Tibial nerve (tissue), 4 donors: ENCODE measurements around the gene PRPF40A. TPM values are rescaled to one million over a fixed set of nuclear protein-coding genes. Genes with fewer than 3 reads are reported as not detected.
A peak's percentile ranks its signal among the peaks of the same experiment; 100 is the strongest.

Experiments
- DNase-seq, 2 donors: peaks; one replicate each; pipeline ENCODE4 v3.0.0-alpha.2; 2019; ENCODE audit warnings: low spot score in 2 of 2
- H3K27ac ChIP-seq, 4 donors: fragments of 200-600 bp; sonication (generic) in 3 of 4; one replicate each; pipeline ENCODE4 v1.5.1; 2017 to 2019; ENCODE audit warnings: mild to moderate bottlenecking in 1 of 4
- H3K27me3 ChIP-seq, 2 donors: fragments of 200-600 bp; sonication (generic) in 1 of 2; one replicate each; pipeline versions ENCODE4 v1.5.1 to v1.6.0; 2017 to 2019
- H3K36me3 ChIP-seq, 3 donors: fragments of 200-600 bp; sonication (generic); one replicate each; pipeline ENCODE4 v1.5.1; 2018 to 2019
- H3K4me1 ChIP-seq, 4 donors: fragments of 200-600 bp; sonication (generic) in 3 of 4; one replicate each; pipeline ENCODE4 v1.5.1; 2017 to 2019
- H3K4me3 ChIP-seq, 4 donors: fragments of 200-600 bp; sonication (generic) in 3 of 4; one replicate each; pipeline ENCODE4 v1.5.1; 2017 to 2019; ENCODE audit warnings: mild to moderate bottlenecking in 1 of 4, moderate library complexity in 1 of 4
- H3K9me3 ChIP-seq, 4 donors: fragments of 200-600 bp; sonication (generic) in 3 of 4; one replicate each; pipeline ENCODE4 v1.5.1; 2017 to 2019
- CTCF ChIP-seq, 5 experiments: fragments of 200-600 bp in 3 of 5; fragments of 450-650 bp in 2 of 5; sonication (generic) in 3 of 5; IDR thresholded peaks; one replicate each; pipeline ENCODE4 v1.5.1; 2016 to 2019; ENCODE audit warnings: antibody characterized with exemption in 5 of 5, mild to moderate bottlenecking in 3 of 5, moderate library complexity in 2 of 5
- EP300 ChIP-seq, 2 donors: sonication (generic); formaldehyde crosslinking; IDR thresholded peaks; one replicate each; pipeline ENCODE4 v1.6.1; 2017; ENCODE audit warnings: antibody characterized with exemption in 2 of 2, mild to moderate bottlenecking in 1 of 2
- POLR2A ChIP-seq, 2 donors: fragments of 450-650 bp; IDR thresholded peaks; one replicate each; pipeline ENCODE4 v1.6.1; 2017; ENCODE audit warnings: antibody characterized with exemption in 2 of 2, mild to moderate bottlenecking in 2 of 2, moderate library complexity in 2 of 2
- WGBS, 2 donors: methylation state at CpG; one replicate each; pipeline ENCODE4 v1.1.5; 2018; 5-methylcytosine and 5-hydroxymethylcytosine counted together
- total RNA-seq, 4 donors: library from RNA; depleted of rRNA; stranded (reverse); fragments of >200 nt; gene quantifications; one replicate each; pipeline ENCODE4 v1.1.0, GENCODE V29; 2016

The PRPF40A gene
- total RNA-seq, 4 donors from 2014 or later = 66.4 to 97.7 (median 77.6) TPM

- no peak for TF ChIP-seq EP300 (IDR thresholded peaks at IDR 0.05)
- no peak for TF ChIP-seq POLR2A (IDR thresholded peaks at IDR 0.05)
- TF ChIP-seq CTCF (IDR thresholded peaks at IDR 0.05) = no peak
- peaks cover 0 to 69% (median 19%) of the 10 kb centered on the region in 4 donors for H3K4me1 ChIP-seq
- H3K4me3 ChIP-seq = peak overlapping the region; percentile 81 to 91 (median 88)
- H3K27me3 ChIP-seq = no peaks in the 10 kb centered on the region
- peak overlapping the region; percentile 88 to 99 (median 94) for H3K27ac ChIP-seq
- H3K36me3 ChIP-seq = peaks cover 0 to 22% (median 7%) of the 10 kb centered on the region in 3 donors
- H3K9me3 ChIP-seq = no peaks in the 10 kb centered on the region
- DNase-seq = no peak
- WGBS, 2 donors = 0 to 1% methylated on average over 13 of the region's 13 CpGs
These were observed 445 bp downstream of the PRPF40A start for GRCh38 chr2:152716805-152717227.

GRCh38 chr2:152715854-152716428, 1.3 kb downstream of the PRPF40A start:
- TF ChIP-seq POLR2A (IDR thresholded peaks at IDR 0.05) (no peak), EP300 (IDR thresholded peaks at IDR 0.05) (no peak), CTCF (IDR thresholded peaks at IDR 0.05) (peak in 1 of 5 experiments; percentile 13)

GRCh38 chr2:152715112-152715511, 2.1 kb downstream of the PRPF40A start:
- Histone ChIP-seq H3K4me1 (peaks cover 0 to 57% (median 15%) of the 10 kb centered on the region in 4 donors), H3K27ac (no peak overlapping the region), H3K4me3 (no peak overlapping the region), H3K27me3 (no peaks in the 10 kb centered on the region), H3K9me3 (no peaks in the 10 kb centered on the region), H3K36me3 (peaks cover 0 to 34% (median 7%) of the 10 kb centered on the region in 3 donors)
- 65 to 66% methylated on average over 1 of the region's 1 CpG for WGBS, 2 donors
- no peak for DNase-seq
- TF ChIP-seq CTCF (IDR thresholded peaks at IDR 0.05) (no peak), POLR2A (IDR thresholded peaks at IDR 0.05) (no peak), EP300 (IDR thresholded peaks at IDR 0.05) (no peak)

More at GRCh38 chr2:152715854-152716428, 1.3 kb downstream of the PRPF40A start:
- H3K4me3 ChIP-seq = peak overlapping the region in 3 of 4 donors; percentile 81 to 89 (median 88)
- no peak for DNase-seq
- H3K4me1 ChIP-seq = peaks cover 0 to 61% (median 19%) of the 10 kb centered on the region in 4 donors
- H3K9me3 ChIP-seq = no peaks in the 10 kb centered on the region
- H3K27me3 ChIP-seq = no peaks in the 10 kb centered on the region
- H3K36me3 ChIP-seq = peaks cover 0 to 28% (median 7%) of the 10 kb centered on the region in 3 donors
- no peak overlapping the region for H3K27ac ChIP-seq
- 24 to 30% methylated on average over 8 of the region's 8 CpGs for WGBS, 2 donors

GRCh38 chr2:152710713-152711112, 6.5 kb downstream of the PRPF40A start:
- WGBS, 2 donors = 58 to 78% methylated on average over 2 of the region's 2 CpGs
- TF ChIP-seq CTCF (IDR thresholded peaks at IDR 0.05) (no peak), POLR2A (IDR thresholded peaks at IDR 0.05) (no peak), EP300 (IDR thresholded peaks at IDR 0.05) (no peak)
- peaks cover 0 to 49% (median 3%) of the 10 kb centered on the region in 4 donors for H3K4me1 ChIP-seq
- no peak overlapping the region for H3K27ac ChIP-seq
- no peak overlapping the region for H3K4me3 ChIP-seq
- H3K9me3 ChIP-seq = no peaks in the 10 kb centered on the region
- no peaks in the 10 kb centered on the region for H3K27me3 ChIP-seq
- H3K36me3 ChIP-seq = peaks cover 0 to 41% (median 7%) of the 10 kb centered on the region in 3 donors
- DNase-seq = no peak

GRCh38 chr2:152708742-152709141, 8.5 kb downstream of the PRPF40A start:
- no peaks in the 10 kb centered on the region for H3K27me3 ChIP-seq
- H3K4me3 ChIP-seq = no peak overlapping the region
- H3K9me3 ChIP-seq = no peaks in the 10 kb centered on the region
- peaks cover 0 to 35% (median 4%) of the 10 kb centered on the region in 3 donors for H3K36me3 ChIP-seq
- no peak overlapping the region for H3K27ac ChIP-seq
- TF ChIP-seq CTCF (IDR thresholded peaks at IDR 0.05) (no peak), EP300 (IDR thresholded peaks at IDR 0.05) (no peak), POLR2A (IDR thresholded peaks at IDR 0.05) (no peak)
- H3K4me1 ChIP-seq = peaks cover 0 to 33% (median 0%) of the 10 kb centered on the region in 4 donors
- DNase-seq = no peak
- 100% methylated on average over 2 of the region's 2 CpGs for whole genome bisulfite sequencing, 2 donors
